H9 (cell line): Measurements from ENCODE around the gene TRERF1. TPM values are rescaled to one million over a fixed set of nuclear protein-coding genes. Genes with fewer than 3 reads are reported as not detected.

Experiments
- DNase-seq: peaks from one replicate; pipeline ENCODE4 v3.0.0-alpha.2; 2017
- H2AFZ ChIP-seq: one replicate; pipeline ENCODE4 v1.6.1; 2013; ENCODE audit warnings: mild to moderate bottlenecking, low read length, control low read depth, moderate library complexity
- H2AK5ac ChIP-seq: 2 replicates; pipeline ENCODE4 v1.6.1; 2013; ENCODE audit warnings: low read length, control low read depth, mixed read lengths; ENCODE audit not compliant: insufficient read length
- H2BK120ac ChIP-seq: one replicate; pipeline ENCODE4 v1.6.1; 2013; ENCODE audit warnings: low read depth, mild to moderate bottlenecking, low read length, control low read depth, inconsistent platforms; ENCODE audit not compliant: poor library complexity, severe bottlenecking
- H2BK12ac ChIP-seq: 2 replicates; pipeline ENCODE4 v1.6.1; 2013; ENCODE audit warnings: low read length, control low read depth, mixed read lengths, low read depth; ENCODE audit not compliant: insufficient read length
- H2BK15ac ChIP-seq: 2 replicates; pipeline ENCODE4 v1.6.1; 2013; ENCODE audit warnings: low read depth, low read length, control low read depth
- H2BK20ac ChIP-seq: one replicate; pipeline ENCODE4 v1.6.1; 2013; ENCODE audit warnings: low read depth, mild to moderate bottlenecking, low read length, control low read depth, inconsistent platforms; ENCODE audit not compliant: poor library complexity, severe bottlenecking
- H2BK5ac ChIP-seq: 2 replicates; pipeline ENCODE4 v1.6.1; 2013; ENCODE audit warnings: low read length, control low read depth, mixed read lengths; ENCODE audit not compliant: insufficient read length
- H3K14ac ChIP-seq: 2 replicates; pipeline ENCODE4 v1.6.1; 2013; ENCODE audit warnings: low read length, control low read depth; ENCODE audit not compliant: insufficient read depth
- H3K18ac ChIP-seq: 2 replicates; pipeline ENCODE4 v1.6.1; 2013; ENCODE audit warnings: low read depth, mild to moderate bottlenecking, mixed read lengths, low read length, control low read depth; ENCODE audit not compliant: insufficient read length
- H3K23ac ChIP-seq: 2 replicates; pipeline ENCODE4 v1.6.1; 2013; ENCODE audit warnings: low read length, control low read depth, mixed read lengths, low read depth; ENCODE audit not compliant: insufficient read length
- H3K23me2 ChIP-seq: 2 replicates; pipeline ENCODE4 v1.6.1; 2013; ENCODE audit warnings: low read depth, mild to moderate bottlenecking, mixed read lengths, low read length, control low read depth; ENCODE audit not compliant: insufficient read length, poor library complexity, severe bottlenecking
- H3K27ac ChIP-seq: 2 replicates; pipeline ENCODE4 v1.5.1; 2013; ENCODE audit warnings: low read length, control low read depth, mixed read lengths, low read depth; ENCODE audit not compliant: insufficient read length
- H3K27me3 ChIP-seq: 2 replicates; pipeline ENCODE4 v1.6.1; 2013; ENCODE audit warnings: low read length, control low read depth, inconsistent platforms; ENCODE audit not compliant: insufficient read depth
- H3K4ac ChIP-seq: 2 replicates; pipeline ENCODE4 v1.6.1; 2013; ENCODE audit warnings: low read depth, mild to moderate bottlenecking, control low read depth, inconsistent platforms, low read length, moderate library complexity
- H3K4me1 ChIP-seq: 2 replicates; pipeline ENCODE4 v1.6.1; 2013; ENCODE audit warnings: low read length, control low read depth, inconsistent platforms; ENCODE audit not compliant: insufficient read depth
- H3K4me2 ChIP-seq: 2 replicates; pipeline ENCODE4 v1.6.1; 2013; ENCODE audit warnings: low read length, control low read depth, mixed read lengths; ENCODE audit not compliant: insufficient read length, insufficient read depth
- H3K56ac ChIP-seq: 2 replicates; pipeline ENCODE4 v1.6.1; 2013; ENCODE audit warnings: low read depth, mild to moderate bottlenecking, mixed read lengths, low read length, control low read depth; ENCODE audit not compliant: insufficient read length
- H3K79me1 ChIP-seq: 2 replicates; pipeline ENCODE4 v1.6.1; 2013; ENCODE audit warnings: low read depth, mild to moderate bottlenecking, moderate library complexity, low read length, control low read depth, inconsistent platforms; ENCODE audit not compliant: insufficient read depth, poor library complexity, severe bottlenecking
- H3K79me2 ChIP-seq: 2 replicates; pipeline ENCODE4 v1.6.1; 2013; ENCODE audit warnings: low read length, control low read depth, inconsistent platforms; ENCODE audit not compliant: insufficient read depth
- H3K9ac ChIP-seq: 2 replicates; pipeline ENCODE4 v1.6.1; 2013; ENCODE audit warnings: low read length, control low read depth, mixed read lengths; ENCODE audit not compliant: insufficient read length; ENCODE audit errors: extremely low read depth
- H3K9me3 ChIP-seq: one replicate; pipeline ENCODE4 v1.6.1; 2013; ENCODE audit warnings: low read depth, low read length, inconsistent platforms; ENCODE audit not compliant: control insufficient read depth
- H3T11ph ChIP-seq: one replicate; pipeline ENCODE4 v1.6.1; 2013; ENCODE audit warnings: mild to moderate bottlenecking, low read length, control low read depth, inconsistent platforms
- H4K20me1 ChIP-seq: one replicate; pipeline ENCODE4 v1.6.1; 2013; ENCODE audit not compliant: control insufficient read depth, insufficient read length, insufficient read depth
- H4K5ac ChIP-seq: 2 replicates; pipeline ENCODE4 v1.6.1; 2013; ENCODE audit warnings: low read depth, mild to moderate bottlenecking, mixed read lengths, low read length, control low read depth; ENCODE audit not compliant: insufficient read length
- H4K8ac ChIP-seq: replicated peaks from 2 replicates; pipeline ENCODE4 v1.6.1; 2013; ENCODE audit warnings: low read length, control low read depth, mixed read lengths, low read depth; ENCODE audit not compliant: insufficient read length
- H4K91ac ChIP-seq: 2 replicates; pipeline ENCODE4 v1.6.1; 2013; ENCODE audit warnings: low read depth, mild to moderate bottlenecking, moderate library complexity, mixed read lengths, low read length, control low read depth; ENCODE audit not compliant: insufficient read length
- H3K27ac Mint-ChIP-seq, 3 experiments: 2 replicates in 2 of 3; 3 replicates in 1 of 3; pipeline ENCODE4 v1.8.0; 2020 to 2021; ENCODE audit warnings: mixed read lengths in 3 of 3, mild to moderate bottlenecking in 1 of 3, moderate library complexity in 1 of 3
- H3K27me3 Mint-ChIP-seq: 2 replicates; pipeline ENCODE4 v1.8.0; 2021; ENCODE audit warnings: low read depth, mild to moderate bottlenecking, moderate library complexity, mixed read lengths
- H3K36me3 Mint-ChIP-seq, 3 experiments: 2 replicates in 2 of 3; 3 replicates in 1 of 3; pipeline ENCODE4 v1.8.0; 2020 to 2021; ENCODE audit warnings: low read depth in 3 of 3, mixed read lengths in 3 of 3; ENCODE audit not compliant: insufficient read depth in 1 of 3
- H3K4me1 Mint-ChIP-seq, 2 experiments: 2 replicates each; pipeline ENCODE4 v1.8.0; 2020; ENCODE audit warnings: mixed read lengths in 2 of 2
- H3K4me3 Mint-ChIP-seq, 2 experiments: 2 replicates in 1 of 2; 3 replicates in 1 of 2; pipeline ENCODE4 v1.8.0; 2020 to 2021; ENCODE audit warnings: mild to moderate bottlenecking in 2 of 2, mixed read lengths in 2 of 2, moderate library complexity in 1 of 2
- H3K9me3 Mint-ChIP-seq, 2 experiments: 2 replicates in 1 of 2; 3 replicates in 1 of 2; pipeline ENCODE4 v1.8.0; 2020; ENCODE audit warnings: mild to moderate bottlenecking in 2 of 2, mixed read lengths in 2 of 2, moderate library complexity in 1 of 2
- CTCF ChIP-seq: fragments of 200-600 bp; sonication (generic); conservative IDR thresholded peaks from 3 replicates; pipeline ENCODE4 v1.8.0; 2021; ENCODE audit warnings: antibody characterized with exemption, mild to moderate bottlenecking
- WGBS: extraction: QIAGEN DNeasy Blood & Tissue Kit; methylation state at CpG from one replicate; pipeline ENCODE4 v1.1.7; 2013; ENCODE audit warnings: missing lambda C conversion rate, low lambda C conversion rate, mixed read lengths; ENCODE audit not compliant: insufficient read length; ENCODE audit errors: extremely low coverage; 5-methylcytosine and 5-hydroxymethylcytosine counted together
- total RNA-seq: library from RNA; stranded (reverse); gene quantifications from 2 replicates; pipeline ENCODE4 v1.2.1, GENCODE V29; 2021

TRERF1 gene
- total RNA-seq, 1 experiment from 2014 or later = 19.7 TPM

GRCh38 chr6:42177514-42178364 is 274.0 kb downstream of the TRERF1 start:
- Histone ChIP-seq H2BK12ac (no peak overlapping the region), H2BK120ac (no peak overlapping the region), H3K4me2 (peak overlapping the region; percentile 80), H4K8ac (no peak overlapping the region), H3T11ph (no peak overlapping the region), H4K20me1 (no peaks in the 10 kb centered on the region), H2AK5ac (no peak overlapping the region), H3K4ac (no peak overlapping the region), H2AFZ (no peak overlapping the region), H3K23ac (no peak overlapping the region), H3K27me3 (no peaks in the 10 kb centered on the region; the same call in 1 of the 2 replicates), H3K4me1 (no peaks in the 10 kb centered on the region; the same call in none of the 2 replicates), H3K18ac (no peak overlapping the region), H2BK20ac (no peak overlapping the region), H4K91ac (no peak overlapping the region), H3K79me1 (no peaks in the 10 kb centered on the region), H3K27ac (no peak overlapping the region), H2BK5ac (no peak overlapping the region), H3K23me2 (peaks cover 13% of the 10 kb centered on the region), H3K56ac (no peak overlapping the region), H4K5ac (no peak overlapping the region), H3K9me3 (no peaks in the 10 kb centered on the region), H3K14ac (no peak overlapping the region), H2BK15ac (no peak overlapping the region), H3K79me2 (no peaks in the 10 kb centered on the region), H3K9ac (peak overlapping the region; percentile 35)
- no peaks in the 10 kb centered on the region; the same call in 1 of the 2 replicates for H3K27me3 Mint-ChIP-seq
- DNase-seq = peak; percentile 88
- peaks cover 6 to 15% (median 7%) of the 10 kb centered on the region in 3 experiments; a peak in 6 of 7 replicates for H3K36me3 Mint-ChIP-seq
- H3K9me3 Mint-ChIP-seq = no peaks in the 10 kb centered on the region; a peak in 1 of 5 replicates
- peaks cover 50 to 71% of the 10 kb centered on the region in 2 experiments for H3K4me1 Mint-ChIP-seq
- peak overlapping the region; percentile 79 to 85 for H3K4me3 Mint-ChIP-seq
- no CpG with 5 or more reads among the region's 27 CpGs for WGBS
- TF ChIP-seq CTCF = no peak
- peak overlapping the region; percentile 89 to 96 (median 92) for H3K27ac Mint-ChIP-seq
